ENCODE measurements around the gene RYK. TPM values are rescaled to one million over a fixed set of nuclear protein-coding genes. Genes with fewer than 3 reads are reported as not detected.

Gene RYK
- total and polyA plus RNA-seq, 2 donors (not counting 3 experiments of a cell fraction or from before 2014, with no cell fraction given) = 23.8 to 48.3 TPM

DNA sequence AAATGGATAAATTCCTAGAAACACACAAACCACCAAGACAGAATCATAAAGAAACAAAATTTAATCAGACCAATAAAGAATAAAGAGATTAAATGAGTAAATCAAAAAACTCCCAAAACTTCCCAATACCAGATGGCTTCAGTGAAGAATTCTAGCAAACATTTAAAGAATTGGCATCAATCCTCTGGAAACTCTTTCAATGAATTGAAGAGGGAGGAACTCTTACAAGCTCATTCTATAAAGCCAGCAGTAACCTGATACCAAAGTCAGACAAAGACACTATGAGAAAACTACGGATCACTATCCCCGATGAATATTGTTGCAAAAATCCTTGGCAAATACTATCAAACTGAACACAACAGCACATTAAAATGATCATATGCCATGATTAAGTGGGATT is 139.0 kb downstream of the RYK start:
- ChIA-PET CTCF (no interaction called here), POLR2A (no interaction called here)
- Histone ChIP-seq H3K9ac (replicated peaks; ENCODE audit: extremely low read depth, insufficient read depth, low read length) (no peak overlapping the region), H3K9me3 (replicated peaks; ENCODE audit: control insufficient read depth, insufficient read depth, low read length) (no peaks in the 10 kb centered on the region), H3K4me2 (ENCODE audit: insufficient read depth, low read length) (no peak overlapping the region), H3K4me1 (ENCODE audit: control insufficient read depth, extremely low read depth, insufficient read depth, low read length) (peaks cover 3% of the 10 kb centered on the region), H2AFZ (ENCODE audit: low read depth, low read length) (no peak overlapping the region), H3K36me3 (ENCODE audit: control insufficient read depth in 2 of 2, extremely low read depth in 1 of 2, insufficient read depth in 2 of 2, low read length in 2 of 2) (no peaks in the 10 kb centered on the region), H3K79me2 (ENCODE audit: control insufficient read depth, insufficient read depth, low read length) (no peaks in the 10 kb centered on the region), H3K4me3 (replicated peaks in 1 of 3; ENCODE audit: insufficient read depth in 1 of 3, low read depth in 1 of 3, low read length in 3 of 3) (no peak overlapping the region), H4K20me1 (replicated peaks; ENCODE audit: control insufficient read depth, extremely low read depth, insufficient read depth, low read length) (no peaks in the 10 kb centered on the region), H3K27me3 (ENCODE audit: control insufficient read depth in 2 of 2, insufficient read depth in 2 of 2, low read length in 2 of 2) (no peaks in the 10 kb centered on the region), H3K27ac (ENCODE audit: insufficient read depth, low read depth, low read length) (no peak overlapping the region), H3K9me1 (replicated peaks; ENCODE audit: control insufficient read depth, extremely low read depth, insufficient read depth, low read length) (no peaks in the 10 kb centered on the region)
- dilution Hi-C loops (cut with MboI; ENCODE audit: extremely low pct_ligation_motif_present, low sequenced_read_pairs) (no loop called here), intact Hi-C loops (cut with micrococcal nuclease) (no loop called here)
- no peak for DNase-seq (ENCODE audit: low read depth, low spot score)
- TF ChIP-seq, protein P1, sequence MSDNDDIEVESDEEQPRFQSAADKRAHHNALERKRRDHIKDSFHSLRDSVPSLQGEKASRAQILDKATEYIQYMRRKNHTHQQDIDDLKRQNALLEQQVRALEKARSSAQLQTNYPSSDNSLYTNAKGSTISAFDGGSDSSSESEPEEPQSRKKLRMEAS (IDR thresholded peaks at IDR 0.05; ENCODE audit: insufficient read depth, insufficient read length) = no peak
- TF ChIP-seq EZH2 (IDR thresholded peaks at IDR 0.05; ENCODE audit: borderline replicate concordance, low read depth, low read length, severe bottlenecking) (no peak), FOS (IDR thresholded peaks at IDR 0.05; ENCODE audit: borderline replicate concordance, insufficient read depth, low read length) (no peak), POLR2A (IDR thresholded peaks at IDR 0.05; ENCODE audit: low read depth, low read length) (no peak), GATA2 (IDR thresholded peaks at IDR 0.05; ENCODE audit: insufficient read depth, insufficient read length, low read depth, low read length) (no peak), JUN (IDR thresholded peaks at IDR 0.05; ENCODE audit: borderline replicate concordance, insufficient read depth, insufficient read length, low read depth) (no peak), MYC (IDR thresholded peaks at IDR 0.05; ENCODE audit: low read depth, low read length) (no peak), POLR2AphosphoS5 (IDR thresholded peaks at IDR 0.05; ENCODE audit: insufficient read depth, low read depth, low read length) (no peak)
- TF ChIP-seq, protein P2, sequence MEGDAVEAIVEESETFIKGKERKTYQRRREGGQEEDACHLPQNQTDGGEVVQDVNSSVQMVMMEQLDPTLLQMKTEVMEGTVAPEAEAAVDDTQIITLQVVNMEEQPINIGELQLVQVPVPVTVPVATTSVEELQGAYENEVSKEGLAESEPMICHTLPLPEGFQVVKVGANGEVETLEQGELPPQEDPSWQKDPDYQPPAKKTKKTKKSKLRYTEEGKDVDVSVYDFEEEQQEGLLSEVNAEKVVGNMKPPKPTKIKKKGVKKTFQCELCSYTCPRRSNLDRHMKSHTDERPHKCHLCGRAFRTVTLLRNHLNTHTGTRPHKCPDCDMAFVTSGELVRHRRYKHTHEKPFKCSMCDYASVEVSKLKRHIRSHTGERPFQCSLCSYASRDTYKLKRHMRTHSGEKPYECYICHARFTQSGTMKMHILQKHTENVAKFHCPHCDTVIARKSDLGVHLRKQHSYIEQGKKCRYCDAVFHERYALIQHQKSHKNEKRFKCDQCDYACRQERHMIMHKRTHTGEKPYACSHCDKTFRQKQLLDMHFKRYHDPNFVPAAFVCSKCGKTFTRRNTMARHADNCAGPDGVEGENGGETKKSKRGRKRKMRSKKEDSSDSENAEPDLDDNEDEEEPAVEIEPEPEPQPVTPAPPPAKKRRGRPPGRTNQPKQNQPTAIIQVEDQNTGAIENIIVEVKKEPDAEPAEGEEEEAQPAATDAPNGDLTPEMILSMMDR (IDR thresholded peaks at IDR 0.05; ENCODE audit: extremely low read depth in 1 of 2, insufficient read depth in 1 of 2, low read depth in 1 of 2, low read length in 2 of 2) = no peak
- BruUV-seq (replicated peaks) = no TSS peak
- FAIRE-seq = no peak

Data from endothelial cell of umbilical vein (primary cell).